ENCODE results near the gene SMARCAD1. TPM values are rescaled to one million over a fixed set of nuclear protein-coding genes. Genes with fewer than 3 reads are reported as not detected.

The SMARCAD1 gene
- total RNA-seq, 1 experiment from 2014 or later = 34.5 TPM

Other genes starting within 250 kb of the SMARCAD1 start
- gene HPGDS, start 135.0 kb downstream of the SMARCAD1 start, total RNA-seq (2014; rRNA removed; shearing (Covaris generic)) = not detected in 2 replicates
- 14.1 and 17.5 TPM in 2 replicates for gene PDLIM5, start 244.1 kb downstream of the SMARCAD1 start, total RNA-seq (2014; rRNA removed; shearing (Covaris generic))